Aorta (tissue), 5 donors: ENCODE data around the gene BRICD5. TPM values are rescaled to one million over a fixed set of nuclear protein-coding genes. Genes with fewer than 3 reads are reported as not detected.
A peak's percentile ranks its signal among the peaks of the same experiment; 100 is the strongest.

Experiments
- ATAC-seq: fragments of 200-7000 bp; cut with Tn5 transposase; one replicate; pipeline ENCODE4 v1.9.1; 2022; ENCODE audit warnings: moderate library complexity; ENCODE audit not compliant: low FRiP score
- DNase-seq, 2 donors: peaks; one replicate each; pipeline ENCODE4 v3.0.0-alpha.2; 2020
- H3K27ac ChIP-seq, 2 donors: one replicate each; pipeline ENCODE4 v1.5.1; 2013; ENCODE audit warnings: low read length in 2 of 2, mild to moderate bottlenecking in 2 of 2, moderate library complexity in 2 of 2, control low read depth in 1 of 2, inconsistent platforms in 1 of 2, low read depth in 1 of 2
- H3K27me3 ChIP-seq, 2 donors: one replicate each; pipeline ENCODE4 v1.6.1; 2013; ENCODE audit warnings: control low read depth in 1 of 2, low read length in 1 of 2, mild to moderate bottlenecking in 1 of 2, moderate library complexity in 1 of 2; ENCODE audit not compliant: insufficient read depth in 2 of 2, control insufficient read depth in 1 of 2
- H3K36me3 ChIP-seq, 2 donors: one replicate each; pipeline ENCODE4 v1.6.1; 2013; ENCODE audit warnings: control low read depth in 1 of 2, low read length in 1 of 2, mild to moderate bottlenecking in 1 of 2; ENCODE audit not compliant: insufficient read depth in 2 of 2, control insufficient read depth in 1 of 2
- H3K4me1 ChIP-seq, 2 donors: one replicate each; pipeline ENCODE4 v1.6.1; 2013; ENCODE audit warnings: low read length in 2 of 2, control low read depth in 1 of 2, mild to moderate bottlenecking in 1 of 2, moderate library complexity in 1 of 2; ENCODE audit not compliant: insufficient read depth in 2 of 2, control insufficient read depth in 1 of 2
- H3K4me3 ChIP-seq, 2 donors: one replicate each; pipeline ENCODE4 v1.5.1; 2013; ENCODE audit warnings: low read length in 2 of 2, control low read depth in 1 of 2, mild to moderate bottlenecking in 1 of 2
- H3K9me3 ChIP-seq: one replicate; pipeline ENCODE4 v1.6.1; 2013; ENCODE audit warnings: mild to moderate bottlenecking, low read length; ENCODE audit not compliant: control insufficient read depth
- WGBS, 2 donors: extraction: QIAGEN DNeasy Blood & Tissue Kit; methylation state at CpG; one replicate each; pipeline ENCODE4 v1.1.7; 2013; 5-methylcytosine and 5-hydroxymethylcytosine counted together
- intact Hi-C, 2 donors: fragments of 100-400 bp; cut with DNase I; formaldehyde crosslinking; loops; one replicate each; pipeline versions ENCODE4 v1.14.2 to v1.15.0; 2022
- polyA plus RNA-seq, 2 donors: library from polyadenylated mRNA; stranded (reverse); fragments of 200-250 nt; gene quantifications; one replicate each; pipeline ENCODE4 v1.2.3, GENCODE V29; 2013
- total RNA-seq, 2 donors: library from RNA; stranded (reverse); fragmentation: NEBNext Ultra II Directional; extraction: Animal tissue kit (Norgen Biotek cat#: 25700); gene quantifications; one replicate each; pipeline ENCODE4 v1.2.1, GENCODE V29; 2021
- donor health status: healthy with polysubstance abuse.
- donor health status: Bipolar disorder and iron deficiency.
- donor health status: DM: no; HTN: no; CAD: no.
- donor health status: DM: no; HTN: no; CAD: no.
- donor health status: DM: yes; HTN: yes; CAD: no.

The BRICD5 gene
- total and polyA plus RNA-seq, 4 donors = 0.88 to 36.1 (median 4.7) TPM

DNA sequence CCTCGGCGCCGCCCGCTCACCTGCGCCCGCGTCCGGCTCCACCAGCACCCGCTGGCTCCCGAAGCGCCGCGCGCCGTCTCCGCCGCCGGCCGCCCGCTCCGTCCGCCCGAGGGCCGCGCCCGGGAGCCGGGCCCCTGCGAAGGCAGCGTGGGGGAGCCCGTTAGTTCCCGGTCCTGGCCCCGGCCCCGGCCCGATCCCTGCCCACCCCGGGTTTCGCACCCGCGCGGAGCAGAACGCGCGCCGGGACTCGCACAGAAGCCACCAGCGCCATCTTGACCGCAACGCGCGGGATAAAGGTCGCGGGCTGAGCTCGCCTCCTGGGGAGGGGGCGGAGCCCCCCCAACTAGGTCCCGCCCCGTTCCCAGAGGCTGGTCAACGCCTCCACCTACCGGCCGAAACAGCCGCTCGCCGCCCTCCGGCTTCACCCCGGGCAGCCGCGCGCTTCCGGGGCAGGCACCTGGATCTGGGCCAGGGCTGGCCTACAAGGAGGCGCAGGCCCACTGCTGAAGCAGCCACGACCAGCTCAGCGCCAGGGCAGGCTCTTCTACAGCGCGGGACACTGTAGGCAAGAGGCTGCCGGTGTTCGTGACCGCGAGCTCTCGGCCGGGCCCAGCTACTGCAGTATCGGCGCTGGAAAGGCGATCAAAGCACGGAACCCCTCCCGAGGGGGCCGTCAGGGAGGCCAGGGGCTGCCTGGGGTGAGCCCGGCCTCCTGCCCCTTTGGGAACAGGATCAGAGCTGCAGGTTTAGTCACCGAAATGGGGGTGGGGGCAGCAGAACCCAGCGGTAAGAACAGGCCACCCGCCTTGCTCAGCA lies 40.8 kb upstream of the BRICD5 start, which contains the start of gene ECI1:
ECI1 (minus strand) TSS at position 292 of the 816 bp plus-strand sequence; CDS start at position 271, 21 bp downstream.
- Histone ChIP-seq H3K4me3 (peak within 1 kb of the TSS; percentile 79 to 98), H3K9me3 (no peaks in the 10 kb centered on the region), H3K4me1 (no peaks in the 10 kb centered on the region), H3K27me3 (no peaks in the 10 kb centered on the region), H3K36me3 (peaks cover 5 to 6% of the 10 kb centered on the region in 2 donors), H3K27ac (peak within 1 kb of the TSS in 1 of 2 donors; percentile 73)
- DNase-seq (peak; percentile 98 to 99), ATAC-seq (peak; percentile 98)
- WGBS, 2 donors = 1% methylated on average over 52 to 88 of the region's 88 CpGs
- intact Hi-C loops = loop anchor here (2.0 to 10.0 kb wide), 2 partner anchors 29 to 97 kb away; partner anchors contain the start of genes E4F1 (in 1 of the 2) and TRAF7 (in 1 of the 2)

DNA sequence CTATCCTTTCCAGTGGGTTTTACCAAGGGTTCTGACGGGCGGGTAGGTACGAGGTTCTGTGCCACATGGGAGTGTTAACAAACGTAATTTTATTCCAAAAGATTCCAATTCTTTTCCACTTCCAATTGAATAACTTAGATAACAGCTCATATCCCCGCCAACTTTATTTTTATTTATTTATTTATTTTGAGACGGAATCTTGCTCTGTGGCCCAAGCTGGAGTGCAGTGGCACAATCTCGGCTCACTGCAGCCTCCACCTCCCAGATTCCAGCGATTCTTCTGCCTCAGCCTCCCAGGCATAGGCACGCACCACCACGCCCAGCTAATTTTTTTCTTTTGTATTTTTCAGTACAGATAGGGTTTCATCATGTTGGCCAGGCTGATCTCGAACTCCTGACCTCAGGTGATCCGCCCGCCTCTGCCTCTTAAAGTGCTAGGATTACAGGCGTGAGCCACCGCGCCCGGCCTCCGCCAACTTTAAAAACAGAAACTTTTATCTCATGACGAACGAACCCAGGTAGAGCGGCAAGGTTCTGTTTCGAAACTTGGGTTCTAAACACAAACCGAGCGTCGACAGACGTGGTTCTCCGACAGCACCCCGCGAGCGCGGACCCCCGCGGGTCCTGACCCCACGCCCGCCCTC lies 40.1 kb upstream of the BRICD5 start:
- WGBS, 2 donors = 2% methylated on average over 32 to 35 of the region's 35 CpGs
- H3K4me1 ChIP-seq = no peaks in the 10 kb centered on the region
- no peaks in the 10 kb centered on the region for H3K27me3 ChIP-seq
- peak overlapping the region in 1 of 2 donors; percentile 73 for H3K27ac ChIP-seq
- DNase-seq (no peak), ATAC-seq (no peak)
- H3K36me3 ChIP-seq = peaks cover 3 to 6% of the 10 kb centered on the region in 2 donors
- intact Hi-C loops = loop anchor here (2.0 to 10.0 kb wide), 2 partner anchors 28 to 96 kb away; partner anchors contain the start of genes E4F1 (in 1 of the 2) and TRAF7 (in 1 of the 2)
- peak overlapping the region; percentile 79 to 98 for H3K4me3 ChIP-seq
- H3K9me3 ChIP-seq = no peaks in the 10 kb centered on the region

DNA sequence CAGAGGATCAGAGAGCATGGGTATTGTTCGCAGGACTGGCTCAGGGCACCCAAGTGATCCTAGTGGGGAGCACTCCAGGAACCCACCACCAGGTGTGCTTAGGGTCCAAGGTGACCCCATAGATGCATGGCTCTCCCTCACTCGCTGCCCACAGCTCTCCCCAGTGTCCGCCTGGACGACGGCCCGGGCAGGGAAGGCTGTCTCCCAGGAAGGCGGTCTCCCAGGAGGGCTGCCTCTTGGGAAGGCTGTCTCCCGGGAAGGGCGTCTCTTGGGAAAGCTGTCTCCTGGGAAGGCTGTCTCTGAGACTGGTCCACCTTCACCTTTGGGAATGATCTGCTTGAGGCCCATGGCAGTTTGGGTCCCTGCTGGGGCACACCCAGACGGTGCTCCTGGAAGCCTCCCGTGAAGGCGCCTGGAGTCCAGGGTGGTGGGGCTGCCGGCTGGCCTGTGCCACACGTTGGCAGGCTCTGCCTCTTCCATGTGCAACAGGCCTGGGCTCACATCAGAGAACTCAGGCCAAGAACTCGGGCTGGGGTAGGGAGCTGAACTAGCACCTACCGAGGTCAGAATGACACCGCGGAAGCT lies 35.7 kb upstream of the BRICD5 start:
- Histone ChIP-seq H3K36me3 (peaks cover 0 to 3% of the 10 kb centered on the region in 2 donors), H3K9me3 (no peaks in the 10 kb centered on the region), H3K27me3 (no peaks in the 10 kb centered on the region), H3K4me3 (no peak overlapping the region), H3K27ac (no peak overlapping the region), H3K4me1 (no peaks in the 10 kb centered on the region)
- intact Hi-C loops = no loop called here
- 80 to 88% methylated on average over 18 of the region's 18 CpGs for WGBS, 2 donors
- ATAC-seq (no peak), DNase-seq (no peak)

DNA sequence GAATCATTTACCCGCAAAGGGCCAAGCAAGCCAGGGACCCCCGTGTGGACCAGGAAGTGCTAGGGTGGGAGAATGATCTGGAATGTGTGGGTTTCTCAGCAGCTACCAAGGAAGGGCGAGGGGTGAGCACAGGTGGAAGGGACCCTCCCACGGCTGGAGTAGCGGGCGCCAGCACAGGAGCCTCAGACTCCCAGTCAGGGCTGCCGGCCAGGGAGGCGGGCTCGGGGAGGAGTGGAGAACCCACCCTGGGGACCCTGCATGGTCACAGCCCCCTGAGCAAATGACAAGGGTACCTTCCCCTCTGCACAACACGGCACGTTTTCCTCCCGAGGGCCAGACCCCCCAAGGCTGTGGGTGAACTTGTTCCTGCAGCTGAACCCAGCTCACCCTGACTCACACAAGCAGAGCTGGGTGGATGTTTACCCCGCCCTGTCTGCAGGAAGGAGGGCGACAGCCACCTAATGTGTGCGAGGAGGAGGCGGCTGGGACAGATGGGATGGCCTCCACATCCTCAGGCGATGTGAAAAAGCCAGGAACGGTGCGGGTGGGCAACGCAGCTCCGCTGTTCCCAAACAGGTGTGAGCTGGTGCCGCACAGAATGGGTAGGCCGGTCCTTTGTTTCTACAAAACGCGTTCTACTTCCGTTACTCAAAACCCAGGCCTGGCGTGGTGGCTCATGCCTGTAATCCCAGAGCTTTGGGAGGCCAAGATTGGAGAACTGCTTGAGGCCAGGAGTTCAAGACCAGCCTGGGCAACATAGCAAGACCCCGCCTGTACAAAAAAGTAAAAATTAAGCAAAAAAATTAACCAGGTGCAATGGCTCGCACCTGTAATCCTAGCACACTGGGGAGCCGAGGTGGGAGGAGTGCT lies 34.5 kb upstream of the BRICD5 start:
- DNase-seq = no peak
- no peak for ATAC-seq
- Histone ChIP-seq H3K27me3 (no peaks in the 10 kb centered on the region), H3K36me3 (peaks cover 0 to 3% of the 10 kb centered on the region in 2 donors), H3K27ac (no peak overlapping the region), H3K4me1 (no peaks in the 10 kb centered on the region), H3K4me3 (no peak overlapping the region), H3K9me3 (no peaks in the 10 kb centered on the region)
- intact Hi-C loops = no loop called here
- 94% methylated on average over 30 of the region's 30 CpGs for WGBS, 2 donors

DNA sequence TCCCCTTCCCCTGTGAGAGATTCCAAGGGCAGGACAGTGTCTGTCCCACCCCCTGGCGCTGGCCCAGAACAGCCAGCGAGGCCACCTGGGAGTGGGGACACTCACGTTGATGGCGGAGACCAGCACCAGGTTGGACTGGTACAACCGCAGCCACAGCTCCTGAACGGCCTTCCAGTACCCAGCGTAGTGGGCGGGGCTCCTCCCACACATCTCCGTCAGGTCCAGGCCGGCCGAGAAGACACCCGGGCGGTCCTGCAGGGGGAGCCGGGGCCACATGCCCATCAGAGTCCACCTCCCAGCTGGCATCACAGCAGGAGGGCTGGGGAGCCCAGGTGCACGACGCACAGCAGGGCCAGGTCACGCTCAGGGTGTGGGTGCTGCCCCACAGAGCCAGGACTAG lies 33.6 kb upstream of the BRICD5 start:
- intact Hi-C loops = no loop called here
- H3K36me3 ChIP-seq = peaks cover 0 to 3% of the 10 kb centered on the region in 2 donors
- no peaks in the 10 kb centered on the region for H3K9me3 ChIP-seq
- no peaks in the 10 kb centered on the region for H3K4me1 ChIP-seq
- DNase-seq = no peak
- no peak for ATAC-seq
- H3K27me3 ChIP-seq = no peaks in the 10 kb centered on the region
- 70 to 79% methylated on average over 17 of the region's 17 CpGs for WGBS, 2 donors
- H3K27ac ChIP-seq = no peak overlapping the region
- no peak overlapping the region for H3K4me3 ChIP-seq

DNA sequence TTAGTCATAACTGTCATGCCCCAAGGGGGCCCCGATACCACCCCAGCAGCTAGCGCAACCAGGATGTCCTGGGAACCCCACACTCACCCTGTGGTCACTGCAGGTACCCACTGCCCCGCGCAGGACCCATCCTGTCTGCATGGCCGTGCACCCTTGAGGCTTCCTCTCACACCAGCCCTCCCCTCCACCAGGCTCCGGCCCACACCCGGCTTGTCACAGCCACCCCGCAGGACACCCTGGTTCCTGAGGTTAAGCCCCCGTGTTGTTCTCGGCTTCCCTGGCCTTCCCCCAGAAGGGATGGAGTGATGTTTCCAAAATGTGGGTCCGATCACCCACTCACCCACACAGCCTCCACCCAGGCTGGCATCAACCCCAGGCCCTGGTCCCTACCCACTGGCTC lies 33.1 kb upstream of the BRICD5 start:
- WGBS, 2 donors = 95 to 96% methylated on average over 11 of the region's 11 CpGs
- H3K4me1 ChIP-seq = no peaks in the 10 kb centered on the region
- ATAC-seq (no peak), DNase-seq (no peak)
- no peak overlapping the region for H3K27ac ChIP-seq
- peaks cover 0 to 3% of the 10 kb centered on the region in 2 donors for H3K36me3 ChIP-seq
- intact Hi-C loops = no loop called here
- no peak overlapping the region for H3K4me3 ChIP-seq
- H3K9me3 ChIP-seq = no peaks in the 10 kb centered on the region
- no peaks in the 10 kb centered on the region for H3K27me3 ChIP-seq

DNA sequence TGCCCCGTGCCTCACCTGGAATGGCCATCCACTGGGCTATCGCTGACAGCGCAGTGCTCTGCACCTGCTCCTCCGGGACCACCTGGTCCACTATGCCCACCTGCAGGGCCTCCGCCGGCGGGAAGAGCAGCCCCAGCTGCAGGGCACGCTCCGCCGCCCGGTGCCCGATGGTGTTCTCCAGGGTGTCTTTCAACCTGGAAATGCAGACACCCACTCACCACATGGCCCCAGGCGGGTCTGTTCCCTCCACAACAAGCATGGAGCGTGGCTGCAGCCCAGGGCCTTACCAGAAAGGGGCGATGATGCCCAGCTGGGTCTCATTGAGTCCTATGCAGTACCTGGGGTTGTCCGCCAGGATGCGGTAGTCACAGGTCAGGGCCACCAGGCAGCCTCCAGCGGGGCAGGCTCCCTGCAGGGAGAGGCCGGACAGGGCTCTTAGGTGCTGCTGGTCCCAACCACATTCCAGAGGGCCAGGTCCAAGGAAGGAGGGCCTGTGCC lies 32.4 kb upstream of the BRICD5 start:
- intact Hi-C loops = no loop called here
- H3K4me1 ChIP-seq = no peaks in the 10 kb centered on the region
- no peaks in the 10 kb centered on the region for H3K27me3 ChIP-seq
- no peak overlapping the region for H3K4me3 ChIP-seq
- H3K36me3 ChIP-seq = peaks cover 0 to 3% of the 10 kb centered on the region in 2 donors
- no peak overlapping the region for H3K27ac ChIP-seq
- 94 to 98% methylated on average over 19 of the region's 19 CpGs for WGBS, 2 donors
- no peak for ATAC-seq
- no peaks in the 10 kb centered on the region for H3K9me3 ChIP-seq
- DNase-seq = no peak

DNA sequence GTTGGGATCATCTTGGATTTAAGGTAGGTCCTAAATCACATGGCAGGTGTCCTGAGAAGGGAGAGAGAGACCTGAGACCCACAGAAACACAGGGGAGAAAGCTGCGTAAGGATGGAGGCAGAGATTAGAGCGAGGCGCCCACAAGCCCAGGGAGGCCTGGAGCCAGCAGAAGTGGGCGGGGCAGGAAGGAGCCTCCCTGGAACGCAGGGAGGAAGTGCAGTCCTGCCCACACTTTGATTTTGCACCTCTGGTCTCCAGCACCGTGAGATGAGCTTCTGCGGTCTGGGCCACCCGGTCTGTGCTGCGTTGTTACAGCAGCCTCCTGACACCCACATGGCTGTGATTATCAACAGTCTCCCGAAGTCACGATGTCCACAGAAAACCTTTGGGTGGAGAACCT lies 31.9 kb upstream of the BRICD5 start:
- no peaks in the 10 kb centered on the region for H3K9me3 ChIP-seq
- H3K27me3 ChIP-seq = no peaks in the 10 kb centered on the region
- H3K4me1 ChIP-seq = no peaks in the 10 kb centered on the region
- DNase-seq = no peak
- peaks cover 0 to 3% of the 10 kb centered on the region in 2 donors for H3K36me3 ChIP-seq
- 86 to 89% methylated on average over 11 of the region's 11 CpGs for WGBS, 2 donors
- no peak overlapping the region for H3K27ac ChIP-seq
- H3K4me3 ChIP-seq = no peak overlapping the region
- ATAC-seq = no peak
- intact Hi-C loops = no loop called here
